AG04450 (cell line): ENCODE data around the gene OSBPL3. TPM values are rescaled to one million over a fixed set of nuclear protein-coding genes. Genes with fewer than 3 reads are reported as not detected.

Experiments
- CTCF ChIA-PET: fragments of 300-600, 350-600 bp; formaldehyde crosslinking; extraction: SDS; loops from one replicate; lab custom pipeline; 2022; ENCODE audit warnings: antibody characterized with exemption, inconsistent platforms; lab: Charles Lee
- POLR2A ChIA-PET: fragments of 350-600 bp; formaldehyde crosslinking; extraction: SDS; loops from one replicate; lab custom pipeline; 2021; ENCODE audit warnings: antibody characterized with exemption, inconsistent platforms; lab: Yijun Ruan, JAX
- DNase-seq: peaks from one replicate; pipeline ENCODE4 v3.0.0-alpha.2; 2011; ENCODE audit warnings: low read depth, low spot score
- H3K27ac ChIP-seq: one replicate; pipeline ENCODE4 v1.5.1; 2012; ENCODE audit warnings: low read depth, low read length, control low read depth
- H3K27me3 ChIP-seq: one replicate; pipeline ENCODE4 v1.6.0; 2012; ENCODE audit warnings: low read length; ENCODE audit not compliant: control insufficient read depth, insufficient read depth
- H3K4me3 ChIP-seq: 2 replicates; pipeline ENCODE4 v1.5.1; 2011; ENCODE audit warnings: mild to moderate bottlenecking, low read depth, low read length, control low read depth
- H3K9me3 ChIP-seq: 2 replicates; pipeline ENCODE4 v1.5.1; 2012; ENCODE audit warnings: low read length; ENCODE audit not compliant: control insufficient read depth, insufficient read depth
- CTCF ChIP-seq: IDR thresholded peaks from 2 replicates; pipeline ENCODE4 v1.5.1; 2011; ENCODE audit warnings: low read depth, low read length, control low read depth, inconsistent platforms
- polyA plus RNA-seq: library from polyadenylated mRNA; depleted of rRNA; stranded (reverse); fragments of >200 nt; gene quantifications from 2 replicates; pipeline ENCODE4 v1.2.3, GENCODE V29; 2011

Gene OSBPL3
- polyA plus RNA-seq, 1 experiment, result 37.8 TPM

GRCh38 chr7:24902276-24902675, 77.7 kb downstream of the OSBPL3 start:
- TF ChIP-seq CTCF, result no peak

GRCh38 chr7:24899905-24900304, 80.1 kb downstream of the OSBPL3 start:
- DNase-seq, result no peak
- ChIA-PET POLR2A (no interaction called here), CTCF (interaction anchor here (0.7 to 1.2 kb wide), 3 partner anchors 18 to 198 kb away, joined by 3 to 5 read pairs (median 3); no protein-coding TSS in a partner anchor)
- TF ChIP-seq CTCF, result no peak
- Histone ChIP-seq H3K9me3 (no peaks in the 10 kb centered on the region), H3K4me3 (no peak overlapping the region), H3K27ac (no peak overlapping the region), H3K27me3 (no peaks in the 10 kb centered on the region)

More at GRCh38 chr7:24902276-24902675, 77.7 kb downstream of the OSBPL3 start:
- H3K9me3 ChIP-seq, result no peaks in the 10 kb centered on the region
- H3K4me3 ChIP-seq, result no peak overlapping the region
- ChIA-PET POLR2A (no interaction called here), CTCF (no interaction called here)
- H3K27ac ChIP-seq, result no peak overlapping the region
- H3K27me3 ChIP-seq, result no peaks in the 10 kb centered on the region
- DNase-seq, result no peak

- no peak for DNase-seq
- TF ChIP-seq CTCF, result no peak
- ChIA-PET POLR2A (interaction anchor here (0.7 kb wide), 1 partner anchor 79 kb away, joined by 3 read pairs; no protein-coding TSS in a partner anchor), CTCF (interaction anchor here (1.3 kb wide), 1 partner anchor 195 kb away, joined by 3 read pairs; no protein-coding TSS in a partner anchor)
- H3K27ac ChIP-seq, result no peak overlapping the region
- no peak overlapping the region for H3K4me3 ChIP-seq
- H3K9me3 ChIP-seq, result no peaks in the 10 kb centered on the region
- no peaks in the 10 kb centered on the region for H3K27me3 ChIP-seq
Measured at GRCh38 chr7:24899161-24899560, 80.8 kb downstream of the OSBPL3 start.

DNA sequence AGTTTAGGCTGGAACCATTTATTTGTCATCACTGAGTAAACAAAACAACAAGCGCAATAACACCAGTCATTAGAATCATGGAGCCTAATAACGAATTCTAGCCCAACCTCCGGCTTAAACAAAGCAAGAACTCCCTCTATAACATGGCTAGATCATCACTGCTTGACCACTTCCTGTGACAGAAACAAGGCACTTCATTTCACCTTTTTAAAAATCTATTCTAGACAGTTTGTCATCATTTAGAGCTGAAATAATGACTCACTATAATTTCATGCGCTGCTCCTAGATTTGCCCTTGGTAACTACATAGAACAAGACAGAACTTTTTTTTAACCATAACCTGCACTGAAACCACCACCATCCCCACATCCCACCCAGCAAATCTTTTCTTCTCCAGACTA, 81.3 kb downstream of the OSBPL3 start:
- DNase-seq, result no peak
- no peaks in the 10 kb centered on the region for H3K9me3 ChIP-seq
- CTCF ChIA-PET, result interaction anchor here (1.3 kb wide), 1 partner anchor 195 kb away, joined by 3 read pairs; no protein-coding TSS in a partner anchor
- POLR2A ChIA-PET, result interaction anchor here (0.7 kb wide), 1 partner anchor 80 kb away, joined by 3 read pairs; no protein-coding TSS in a partner anchor
- no peak for TF ChIP-seq CTCF
- H3K27ac ChIP-seq, result no peak overlapping the region
- no peak overlapping the region for H3K4me3 ChIP-seq
- no peaks in the 10 kb centered on the region for H3K27me3 ChIP-seq

GRCh38 chr7:24896031-24896501, 83.9 kb downstream of the OSBPL3 start:
- no peak for DNase-seq
- Histone ChIP-seq H3K27me3 (no peaks in the 10 kb centered on the region), H3K4me3 (no peak overlapping the region), H3K27ac (no peak overlapping the region), H3K9me3 (no peaks in the 10 kb centered on the region)
- CTCF ChIA-PET, result interaction anchor here (0.6 to 1.4 kb wide), 5 partner anchors 83 to 202 kb away, joined by 3 read pairs; no protein-coding TSS in a partner anchor
- TF ChIP-seq CTCF, result no peak
- POLR2A ChIA-PET, result no interaction called here
